Gastroesophageal sphincter (tissue), 3 donors: ENCODE data around the gene FOXK2.

Experiments
- EP300 ChIP-seq: sonication (generic); formaldehyde crosslinking; IDR thresholded peaks from one replicate; pipeline ENCODE4 v1.6.1; 2017; ENCODE audit warnings: antibody characterized with exemption, mild to moderate bottlenecking
- POLR2A ChIP-seq, 2 donors: fragments of 450-650 bp; IDR thresholded peaks; one replicate each; pipeline ENCODE4 v1.6.1; 2017; ENCODE audit warnings: antibody characterized with exemption in 2 of 2, mild to moderate bottlenecking in 2 of 2, moderate library complexity in 1 of 2
- TF ChIP-seq, protein P1 (sequence below), 4 experiments: fragments of 200-600 bp in 2 of 4; fragments of 450-650 bp in 2 of 4; sonication (generic) in 1 of 4; IDR thresholded peaks; one replicate each; pipeline ENCODE4 v1.5.1; 2017 to 2019; ENCODE audit warnings: antibody characterized with exemption in 4 of 4, mild to moderate bottlenecking in 2 of 4, moderate library complexity in 2 of 4

DNA sequence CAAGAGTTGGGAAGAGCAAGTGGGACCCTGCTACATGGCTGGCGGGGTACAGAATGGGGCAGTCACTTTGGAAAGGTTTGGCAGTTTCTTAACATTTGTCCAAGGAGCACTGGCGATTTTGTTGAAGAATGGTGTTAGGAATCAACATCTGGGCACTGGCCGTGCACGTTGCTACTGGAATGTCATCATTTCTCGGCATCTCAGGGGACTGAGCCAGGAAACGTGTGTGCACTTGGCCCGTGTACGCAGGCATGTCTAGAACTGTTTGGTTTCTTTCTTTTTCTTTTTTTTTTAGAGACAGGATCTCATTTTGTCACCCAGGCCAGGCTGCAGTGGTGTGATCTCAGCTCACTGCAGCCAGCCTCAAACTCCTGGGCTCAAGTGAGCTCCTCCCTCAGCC lies 17.3 kb upstream of the FOXK2 start:
- TF ChIP-seq, protein P1, sequence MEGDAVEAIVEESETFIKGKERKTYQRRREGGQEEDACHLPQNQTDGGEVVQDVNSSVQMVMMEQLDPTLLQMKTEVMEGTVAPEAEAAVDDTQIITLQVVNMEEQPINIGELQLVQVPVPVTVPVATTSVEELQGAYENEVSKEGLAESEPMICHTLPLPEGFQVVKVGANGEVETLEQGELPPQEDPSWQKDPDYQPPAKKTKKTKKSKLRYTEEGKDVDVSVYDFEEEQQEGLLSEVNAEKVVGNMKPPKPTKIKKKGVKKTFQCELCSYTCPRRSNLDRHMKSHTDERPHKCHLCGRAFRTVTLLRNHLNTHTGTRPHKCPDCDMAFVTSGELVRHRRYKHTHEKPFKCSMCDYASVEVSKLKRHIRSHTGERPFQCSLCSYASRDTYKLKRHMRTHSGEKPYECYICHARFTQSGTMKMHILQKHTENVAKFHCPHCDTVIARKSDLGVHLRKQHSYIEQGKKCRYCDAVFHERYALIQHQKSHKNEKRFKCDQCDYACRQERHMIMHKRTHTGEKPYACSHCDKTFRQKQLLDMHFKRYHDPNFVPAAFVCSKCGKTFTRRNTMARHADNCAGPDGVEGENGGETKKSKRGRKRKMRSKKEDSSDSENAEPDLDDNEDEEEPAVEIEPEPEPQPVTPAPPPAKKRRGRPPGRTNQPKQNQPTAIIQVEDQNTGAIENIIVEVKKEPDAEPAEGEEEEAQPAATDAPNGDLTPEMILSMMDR (IDR thresholded peaks at IDR 0.05) = no peak
- no peak for TF ChIP-seq EP300
- TF ChIP-seq POLR2A (IDR thresholded peaks at IDR 0.05) = no peak
